ENCODE measurements around the gene APOBEC3F.
A peak's percentile ranks its signal among the peaks of the same experiment; 100 is the strongest.

APOBEC3F gene

GRCh38 chr22:39095971-39096370 is 55.3 kb downstream of the APOBEC3F start:
- no peak for DNase-seq

GRCh38 chr22:39097098-39098020 is 56.7 kb downstream of the APOBEC3F start, which contains the start of gene APOBEC3H:
Gene APOBEC3H, plus strand, starts transcription at chr22:39097244. Its CDS starts 3,035 bp downstream, at chr22:39100279.
- DNase-seq, result peak; percentile 67

GRCh38 chr22:39098026-39098425 is 57.4 kb downstream of the APOBEC3F start:
- DNase-seq, result no peak

- DNase-seq, result no peak
Measured at GRCh38 chr22:39098576-39098975, 57.9 kb downstream of the APOBEC3F start.

GRCh38 chr22:39101226-39101625 is 60.6 kb downstream of the APOBEC3F start:
- no peak for DNase-seq

- no peak for DNase-seq
Measured at GRCh38 chr22:39103431-39103830, 62.8 kb downstream of the APOBEC3F start.

Data from activated CD4-positive, alpha-beta T cell treated with anti-CD3 and anti-CD28 coated beads, Interleukin-2, Interleukin-6, amounts not matched to agents 100 ng/mL and 50 ng/mL, durations not matched to agents 16 hours and 8 hours (primary cell).